Skeletal muscle satellite cell (primary cell): Measurements from ENCODE around the gene TMEM176A. TPM values are rescaled to one million over a fixed set of nuclear protein-coding genes. Genes with fewer than 3 reads are reported as not detected.

Experiments
- H3K27me3 ChIP-seq: 2 replicates; pipeline ENCODE4 v1.7.0; 2013; ENCODE audit warnings: low read length; ENCODE audit not compliant: control insufficient read depth, insufficient read depth
- H3K36me3 ChIP-seq: 2 replicates; pipeline ENCODE4 v1.7.0; 2013; ENCODE audit warnings: mild to moderate bottlenecking, control low read depth, low read length; ENCODE audit not compliant: insufficient read depth
- H3K4me1 ChIP-seq: 2 replicates; pipeline ENCODE4 v1.7.0; 2013; ENCODE audit warnings: low read length; ENCODE audit not compliant: control insufficient read depth, insufficient read depth
- H3K4me2 ChIP-seq: 2 replicates; pipeline ENCODE4 v1.7.0; 2013; ENCODE audit warnings: mild to moderate bottlenecking, low read length
- H3K4me3 ChIP-seq: 2 replicates; pipeline ENCODE4 v1.7.0; 2013; ENCODE audit warnings: low read length
- H3K9ac ChIP-seq: 2 replicates; pipeline ENCODE4 v1.7.0; 2013; ENCODE audit warnings: mild to moderate bottlenecking, low read depth, low read length, moderate library complexity
- H3K9me3 ChIP-seq: replicated peaks from 2 replicates; pipeline ENCODE4 v1.7.0; 2013; ENCODE audit warnings: mild to moderate bottlenecking, control low read depth, low read length
- total RNA-seq: library from RNA; depleted of rRNA; stranded (reverse); fragments of >200 nt; gene quantifications from 2 replicates; pipeline ENCODE4 v1.2.3, GENCODE V29; 2012; rRNA removed

Gene TMEM176A
- under 0.01 and 2.0 TPM in 2 replicates for total RNA-seq

DNA sequence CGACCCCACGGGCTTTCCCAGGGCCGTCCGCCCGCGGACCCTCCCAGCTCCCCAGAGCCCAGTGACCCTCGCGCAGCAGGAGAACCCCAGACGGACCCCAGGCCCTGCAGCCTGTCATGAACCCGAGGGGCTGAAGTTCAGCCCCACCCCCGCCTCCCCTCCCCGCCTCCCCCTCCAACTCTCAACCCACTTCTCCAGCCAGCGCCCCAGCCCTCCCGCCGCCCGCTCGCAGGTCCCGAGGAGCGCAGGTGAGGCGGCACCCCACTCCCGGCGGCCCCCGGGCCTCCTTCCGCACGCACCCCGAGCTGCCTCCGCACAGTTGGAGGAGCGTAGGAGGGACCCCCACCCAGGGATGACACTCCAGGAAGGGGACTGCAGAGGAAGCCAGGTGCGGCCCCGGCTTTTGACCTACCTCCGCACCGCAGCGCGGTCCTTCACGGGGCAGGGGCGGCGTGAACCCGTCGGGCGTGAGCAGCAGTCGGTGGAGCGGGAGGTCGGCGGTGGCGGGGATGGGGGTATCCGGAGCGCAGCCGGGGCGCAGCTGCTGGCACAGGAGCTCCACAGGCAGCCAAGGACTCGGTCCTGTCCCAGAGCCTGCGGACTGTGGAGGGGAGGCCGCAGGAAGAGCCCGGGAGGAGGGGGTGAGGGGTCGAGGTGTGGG is at the start of gene TMEM176A:
TSS of gene TMEM176A (plus strand) at position 189 of the 661 bp plus-strand sequence. CDS start 782 bp downstream, outside the sequence.
- H3K4me3 ChIP-seq: no peak within 1 kb of the TSS
- H3K9me3 ChIP-seq: no peaks in the 10 kb centered on the region
- H3K27me3 ChIP-seq: peaks cover 27% of the 10 kb centered on the region
- no peaks in the 10 kb centered on the region for H3K4me1 ChIP-seq
- H3K9ac ChIP-seq: no peak within 1 kb of the TSS
- H3K4me2 ChIP-seq: no peak within 1 kb of the TSS
- H3K36me3 ChIP-seq: no peaks in the 10 kb centered on the region

DNA sequence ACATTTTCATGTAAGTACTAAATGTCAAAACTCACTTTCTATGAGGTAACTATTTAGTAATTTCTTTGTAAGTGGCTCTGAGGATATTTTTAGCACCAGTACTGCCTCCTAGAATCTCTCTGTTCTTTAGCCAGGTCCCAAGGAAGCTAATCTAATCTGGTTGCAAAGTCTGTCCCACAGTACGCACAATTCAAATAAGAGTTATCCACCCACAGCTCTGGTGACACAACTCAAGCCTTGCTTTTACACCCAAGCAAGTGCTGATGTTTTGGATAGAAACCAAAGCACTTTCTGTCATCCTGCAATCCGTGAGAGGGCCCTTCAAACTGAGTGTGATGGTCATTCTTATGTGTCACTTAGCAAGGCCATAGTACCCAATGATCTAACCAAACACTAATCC is 48.9 kb upstream of the TMEM176A start:
- H3K36me3 ChIP-seq: no peaks in the 10 kb centered on the region
- H3K9me3 ChIP-seq: no peaks in the 10 kb centered on the region
- no peak overlapping the region for H3K4me2 ChIP-seq
- no peak overlapping the region for H3K9ac ChIP-seq
- no peaks in the 10 kb centered on the region for H3K27me3 ChIP-seq
- no peaks in the 10 kb centered on the region for H3K4me1 ChIP-seq
- H3K4me3 ChIP-seq: no peak overlapping the region

- no peaks in the 10 kb centered on the region for H3K4me1 ChIP-seq
- no peaks in the 10 kb centered on the region for H3K9me3 ChIP-seq
- H3K9ac ChIP-seq: no peak overlapping the region
Observed at GRCh38 chr7:150753239-150753638, 47.3 kb upstream of the TMEM176A start.

DNA sequence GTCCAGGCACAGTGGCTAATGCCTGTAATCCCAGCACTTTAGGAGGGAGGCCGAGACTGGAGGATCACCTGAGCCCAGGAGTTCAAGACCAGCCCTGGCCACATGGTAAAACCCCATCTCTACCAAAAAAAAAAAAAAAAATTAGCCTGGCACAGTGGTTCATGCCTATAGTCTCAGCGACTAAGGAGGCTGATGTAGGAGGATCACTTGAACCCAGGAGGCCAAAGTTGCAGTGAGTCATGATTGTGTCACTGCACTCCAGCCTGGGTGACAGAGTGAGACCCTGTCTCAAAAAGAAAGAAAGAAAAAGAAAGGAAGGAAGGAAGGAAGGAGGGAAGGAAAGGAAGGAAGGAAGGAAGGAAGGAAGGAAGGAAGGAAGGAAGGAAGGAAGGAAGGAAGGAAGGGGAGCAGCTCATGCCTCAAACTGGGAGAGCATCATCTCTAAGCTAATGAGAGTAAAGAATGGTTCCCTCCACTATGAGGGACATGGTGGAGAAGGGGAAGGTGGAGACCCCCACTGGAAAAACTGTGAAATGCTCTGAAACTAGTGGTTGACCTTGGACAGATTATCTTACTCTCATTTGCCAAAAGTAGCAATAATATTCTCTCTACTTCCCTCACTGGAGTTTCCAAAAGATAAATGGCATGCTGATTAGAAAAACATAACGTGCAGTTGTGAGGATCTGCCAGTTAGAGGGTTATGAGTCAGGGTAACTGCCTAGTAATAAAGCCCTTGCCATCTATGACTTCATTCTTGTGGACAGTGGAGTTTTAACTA is 46.6 kb upstream of the TMEM176A start:
- H3K4me3 ChIP-seq: no peak overlapping the region

More at GRCh38 chr7:150753239-150753638, 47.3 kb upstream of the TMEM176A start:
- no peaks in the 10 kb centered on the region for H3K27me3 ChIP-seq
- no peak overlapping the region for H3K4me2 ChIP-seq
- no peaks in the 10 kb centered on the region for H3K36me3 ChIP-seq
- H3K4me3 ChIP-seq: no peak overlapping the region

DNA sequence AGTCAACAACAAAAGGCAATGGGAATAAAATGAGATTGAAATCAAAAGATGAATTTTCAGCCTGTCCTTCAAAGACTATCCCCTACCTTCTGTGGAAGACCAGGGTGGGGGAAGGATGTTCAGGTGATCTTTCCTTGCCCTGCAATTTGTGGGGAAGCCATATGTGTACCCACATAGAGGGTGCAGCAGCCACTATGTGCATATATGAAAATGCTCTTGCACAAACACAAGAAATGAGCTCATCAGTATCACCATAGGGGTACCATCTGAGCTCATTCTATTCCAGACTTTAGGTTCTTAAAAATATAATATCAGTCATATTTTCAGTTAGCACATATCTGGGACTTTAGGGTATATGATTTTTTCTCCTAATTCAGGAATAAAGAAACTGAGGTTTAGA is 45.6 kb upstream of the TMEM176A start:
- Histone ChIP-seq H3K27me3 (no peaks in the 10 kb centered on the region), H3K9ac (no peak overlapping the region), H3K36me3 (no peaks in the 10 kb centered on the region), H3K9me3 (no peaks in the 10 kb centered on the region), H3K4me2 (no peak overlapping the region), H3K4me1 (no peaks in the 10 kb centered on the region), H3K4me3 (no peak overlapping the region)

More for the DNA sequence above, 46.6 kb upstream of the TMEM176A start:
- Histone ChIP-seq H3K4me2 (no peak overlapping the region), H3K4me1 (no peaks in the 10 kb centered on the region), H3K27me3 (no peaks in the 10 kb centered on the region), H3K36me3 (no peaks in the 10 kb centered on the region), H3K9me3 (no peaks in the 10 kb centered on the region), H3K9ac (no peak overlapping the region)

DNA sequence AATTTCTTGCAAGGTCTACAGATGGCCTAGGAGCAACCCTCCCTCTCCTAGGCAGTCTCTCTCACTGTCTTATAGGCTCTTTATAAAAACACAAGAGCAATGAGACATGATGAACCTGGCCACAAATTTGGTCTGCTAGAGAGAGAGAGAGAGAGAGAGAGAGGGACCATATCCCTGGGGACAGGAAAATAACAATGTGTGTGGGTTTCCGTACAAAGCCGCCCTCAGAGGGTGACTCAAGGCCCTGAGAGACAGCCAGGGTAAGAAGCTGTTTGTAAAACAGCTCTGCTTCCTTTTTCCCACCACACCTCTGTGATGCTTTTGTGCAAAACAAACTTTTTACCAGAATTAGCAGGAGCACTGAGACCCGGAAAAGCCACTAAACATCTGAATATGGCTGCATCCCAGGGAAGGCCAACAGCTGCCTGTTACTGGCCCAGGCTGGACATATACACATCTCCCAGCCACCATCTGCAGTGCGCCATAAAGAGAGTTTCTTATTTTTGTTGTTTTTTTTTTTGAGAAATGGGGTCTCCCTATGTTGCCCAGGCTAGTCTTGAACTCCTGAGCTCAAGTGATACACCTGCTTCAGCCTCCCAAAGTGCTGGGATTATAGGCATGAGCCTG is 45.0 kb upstream of the TMEM176A start:
- Histone ChIP-seq H3K27me3 (no peaks in the 10 kb centered on the region), H3K9ac (no peak overlapping the region), H3K4me2 (no peak overlapping the region), H3K4me3 (no peak overlapping the region), H3K9me3 (no peaks in the 10 kb centered on the region), H3K36me3 (no peaks in the 10 kb centered on the region), H3K4me1 (no peaks in the 10 kb centered on the region)

DNA sequence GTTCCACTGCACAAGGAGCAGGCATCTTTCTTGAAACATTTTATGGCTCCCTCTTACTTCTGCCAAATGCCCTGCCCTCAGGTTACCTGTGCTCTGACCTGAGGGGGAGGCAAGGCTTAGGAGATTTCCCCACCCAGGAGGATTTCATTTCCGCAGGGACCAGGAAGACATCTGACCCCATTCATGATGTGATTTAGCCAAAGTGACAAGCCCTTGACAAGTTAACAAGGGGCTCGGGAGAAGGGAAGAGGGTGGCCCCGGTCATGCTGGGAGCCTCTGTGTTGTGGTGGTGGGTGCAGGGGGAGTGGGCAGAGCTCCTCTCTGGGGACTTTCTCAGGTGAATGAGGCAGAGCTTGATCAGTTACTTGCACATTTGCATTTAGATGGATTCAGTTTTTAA is 44.4 kb upstream of the TMEM176A start:
- Histone ChIP-seq H3K4me2 (no peak overlapping the region), H3K4me1 (no peaks in the 10 kb centered on the region), H3K27me3 (no peaks in the 10 kb centered on the region), H3K36me3 (no peaks in the 10 kb centered on the region), H3K9me3 (no peaks in the 10 kb centered on the region), H3K4me3 (no peak overlapping the region), H3K9ac (no peak overlapping the region)

DNA sequence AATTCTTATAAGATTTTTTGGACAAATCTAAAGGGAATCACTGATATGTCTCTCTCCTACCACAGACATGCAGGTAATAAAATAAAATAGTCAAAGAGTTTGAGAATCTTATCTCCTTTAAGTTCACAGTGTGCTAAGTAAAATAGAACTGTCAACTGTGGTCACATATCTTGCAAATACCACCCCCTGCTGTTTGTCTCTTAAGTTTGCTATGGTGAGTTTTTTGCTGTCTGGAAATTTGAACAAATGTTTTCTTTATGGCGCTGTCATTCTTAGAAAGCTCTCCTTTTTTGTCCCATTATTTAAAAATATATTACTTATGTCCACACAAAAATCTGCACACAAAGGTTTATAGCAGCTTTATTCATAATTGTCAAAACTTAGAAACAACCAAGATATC is 43.7 kb upstream of the TMEM176A start:
- Histone ChIP-seq H3K4me3 (no peak overlapping the region), H3K9ac (no peak overlapping the region), H3K4me1 (no peaks in the 10 kb centered on the region)

DNA sequence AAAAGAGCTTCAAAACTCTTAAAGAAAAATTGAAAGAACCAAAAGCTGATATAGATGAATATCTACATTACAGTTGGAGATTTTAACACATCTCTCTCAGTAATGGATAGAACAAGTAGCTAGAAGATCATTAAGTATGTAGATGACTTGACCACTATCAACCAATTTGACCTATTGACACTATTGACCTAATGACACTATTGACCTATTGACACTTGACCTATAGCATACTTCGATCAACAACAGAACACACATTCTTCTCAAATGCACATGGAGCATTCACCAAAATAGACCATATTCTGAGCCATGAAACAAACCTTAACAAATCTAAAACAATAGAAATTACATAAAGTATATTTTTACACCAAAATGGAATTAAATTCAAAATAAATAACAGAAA is 41.1 kb upstream of the TMEM176A start:
- no peak overlapping the region for H3K4me2 ChIP-seq
- H3K9ac ChIP-seq: no peak overlapping the region
- H3K36me3 ChIP-seq: no peaks in the 10 kb centered on the region
- no peaks in the 10 kb centered on the region for H3K27me3 ChIP-seq
- H3K9me3 ChIP-seq: no peaks in the 10 kb centered on the region
- H3K4me3 ChIP-seq: no peak overlapping the region
- no peaks in the 10 kb centered on the region for H3K4me1 ChIP-seq

More for the DNA sequence above, 43.7 kb upstream of the TMEM176A start:
- Histone ChIP-seq H3K9me3 (no peaks in the 10 kb centered on the region), H3K4me2 (no peak overlapping the region), H3K27me3 (no peaks in the 10 kb centered on the region), H3K36me3 (no peaks in the 10 kb centered on the region)

- H3K9ac ChIP-seq: no peak overlapping the region
- no peaks in the 10 kb centered on the region for H3K9me3 ChIP-seq
- no peaks in the 10 kb centered on the region for H3K36me3 ChIP-seq
- no peaks in the 10 kb centered on the region for H3K27me3 ChIP-seq
- H3K4me3 ChIP-seq: no peak overlapping the region
- no peak overlapping the region for H3K4me2 ChIP-seq
- H3K4me1 ChIP-seq: no peaks in the 10 kb centered on the region
Observed at GRCh38 chr7:150766334-150766709, 34.2 kb upstream of the TMEM176A start.

- Histone ChIP-seq H3K4me3 (no peak overlapping the region), H3K36me3 (no peaks in the 10 kb centered on the region), H3K4me1 (no peaks in the 10 kb centered on the region), H3K4me2 (no peak overlapping the region), H3K27me3 (no peaks in the 10 kb centered on the region), H3K9ac (no peak overlapping the region), H3K9me3 (no peaks in the 10 kb centered on the region)
Observed at GRCh38 chr7:150769768-150770167, 30.8 kb upstream of the TMEM176A start.
